ENCODE data around the gene TYRO3.
"Not testable (repeated sequence)": the region's sequence is repeated elsewhere in the genome, so short reads cannot be mapped to it uniquely, and the experiment has no call there.

The TYRO3 gene

GRCh38 chr15:41553731-41554130, 5.3 kb upstream of the TYRO3 start:
- in situ Hi-C loops (cut with MboI; ENCODE audit: low sequenced_read_pairs) = no loop called here

- in situ Hi-C loops (cut with MboI; ENCODE audit: low sequenced_read_pairs) = no loop called here
These were observed 4.7 kb upstream of the TYRO3 start for GRCh38 chr15:41554343-41554742.

GRCh38 chr15:41554915-41555314, 4.1 kb upstream of the TYRO3 start:
- in situ Hi-C loops (cut with MboI; ENCODE audit: low sequenced_read_pairs) = no loop called here

GRCh38 chr15:41556677-41557076, 2.3 kb upstream of the TYRO3 start:
- in situ Hi-C loops (cut with MboI; ENCODE audit: low sequenced_read_pairs) = no loop called here

GRCh38 chr15:41557673-41558399, 1.2 kb upstream of the TYRO3 start:
- in situ Hi-C loops (cut with MboI; ENCODE audit: low sequenced_read_pairs) = no loop called here

- in situ Hi-C loops (cut with MboI; ENCODE audit: low sequenced_read_pairs) = no loop called here
These were observed 299 bp downstream of the TYRO3 start for GRCh38 chr15:41559239-41559782.

GRCh38 chr15:41560572-41560874, 1.5 kb downstream of the TYRO3 start:
- in situ Hi-C loops (cut with MboI; ENCODE audit: low sequenced_read_pairs) = no loop called here

GRCh38 chr15:41561104-41561776, 2.2 kb downstream of the TYRO3 start:
- in situ Hi-C loops (cut with MboI; ENCODE audit: low sequenced_read_pairs) = no loop called here

- in situ Hi-C loops (cut with MboI; ENCODE audit: low sequenced_read_pairs) = no loop called here
These were observed 2.7 kb downstream of the TYRO3 start for GRCh38 chr15:41561777-41562145.

- in situ Hi-C loops (cut with MboI; ENCODE audit: low sequenced_read_pairs) = no loop called here
These were observed 3.2 kb downstream of the TYRO3 start for GRCh38 chr15:41562244-41562643.

- in situ Hi-C loops (cut with MboI; ENCODE audit: low sequenced_read_pairs) = no loop called here
These were observed 3.8 kb downstream of the TYRO3 start for GRCh38 chr15:41562784-41563198.

- in situ Hi-C loops (cut with MboI; ENCODE audit: low sequenced_read_pairs) = no loop called here
These were observed 5.4 kb downstream of the TYRO3 start for GRCh38 chr15:41564286-41564959.

GRCh38 chr15:41564960-41565502, 6.0 kb downstream of the TYRO3 start:
- in situ Hi-C loops (cut with MboI; ENCODE audit: low sequenced_read_pairs) = no loop called here

- in situ Hi-C loops (cut with MboI; ENCODE audit: low sequenced_read_pairs) = no loop called here
These were observed 6.7 kb downstream of the TYRO3 start for GRCh38 chr15:41565702-41566101.

- in situ Hi-C loops (cut with MboI; ENCODE audit: low sequenced_read_pairs) = no loop called here
These were observed 7.3 kb downstream of the TYRO3 start for GRCh38 chr15:41566121-41566885.

GRCh38 chr15:41567261-41567660, 8.2 kb downstream of the TYRO3 start:
- in situ Hi-C loops (cut with MboI; ENCODE audit: low sequenced_read_pairs) = no loop called here

- in situ Hi-C loops (cut with MboI; ENCODE audit: low sequenced_read_pairs) = no loop called here
These were observed 8.8 kb downstream of the TYRO3 start for GRCh38 chr15:41567862-41568261.

GRCh38 chr15:41568350-41569017, 9.5 kb downstream of the TYRO3 start:
- in situ Hi-C loops (cut with MboI; ENCODE audit: low sequenced_read_pairs) = no loop called here

- in situ Hi-C loops (cut with MboI; ENCODE audit: low sequenced_read_pairs) = not testable (repeated sequence)
These were observed 10.2 kb downstream of the TYRO3 start for GRCh38 chr15:41569232-41569631.

- in situ Hi-C loops (cut with MboI; ENCODE audit: low sequenced_read_pairs) = no loop called here
These were observed 11.8 kb downstream of the TYRO3 start for GRCh38 chr15:41570764-41571163.

Data from HL-60/S4 treated with phorbol 12-myristate 13-acetate at 8.2 ng/mL for 4 days and 3 days (cell line).